Amniotic epithelial cell (primary cell): ENCODE data around the gene OLFML3.

ENCODE experiments used
- DNase-seq: peaks from one replicate; pipeline ENCODE4 v3.0.0-alpha.2; 2010; ENCODE audit warnings: low read depth

OLFML3 gene

GRCh38 chr1:114026797-114027196 is 47.5 kb downstream of the OLFML3 start:
- DNase-seq, result peak; percentile 56
